BLaER1 (cell line): ENCODE measurements around the gene KDM4B.
"Not testable (repeated sequence)": the region's sequence is repeated elsewhere in the genome, so short reads cannot be mapped to it uniquely, and the experiment has no call there.

Experiments
- H3K27ac ChIP-seq: shearing (Covaris generic); formaldehyde crosslinking; 2 replicates; pipeline ENCODE4 v1.8.1; 2022
- H3K27me3 ChIP-seq: shearing (Covaris generic); formaldehyde crosslinking; 2 replicates; pipeline ENCODE4 v1.8.1; 2022
- H3K36me3 ChIP-seq: shearing (Covaris generic); formaldehyde crosslinking; 2 replicates; pipeline ENCODE4 v1.8.1; 2022
- H3K4me1 ChIP-seq: shearing (Covaris generic); formaldehyde crosslinking; 2 replicates; pipeline ENCODE4 v1.8.1; 2022
- H3K4me2 ChIP-seq: shearing (Covaris generic); formaldehyde crosslinking; 2 replicates; pipeline ENCODE4 v1.8.1; 2022
- H3K4me3 ChIP-seq: shearing (Covaris generic); formaldehyde crosslinking; 2 replicates; pipeline ENCODE4 v1.8.1; 2022
- H3K9ac ChIP-seq: shearing (Covaris generic); formaldehyde crosslinking; 2 replicates; pipeline ENCODE4 v1.8.1; 2022
- H3K9me3 ChIP-seq: shearing (Covaris generic); formaldehyde crosslinking; 2 replicates; pipeline ENCODE4 v1.8.1; 2022
- H4K20me1 ChIP-seq: shearing (Covaris generic); formaldehyde crosslinking; 2 replicates; pipeline ENCODE4 v1.8.1; 2022
- Cebpa-rat ChIP-seq: shearing (Covaris generic); IDR thresholded peaks from 2 replicates; pipeline ENCODE4 v1.8.1; 2022

Gene KDM4B

GRCh38 chr19:4939466-4939865 is 29.4 kb upstream of the KDM4B start:
- peak overlapping the region; percentile 23 for H3K4me2 ChIP-seq
- peaks cover 100% of the 10 kb centered on the region for H3K36me3 ChIP-seq
- H3K27me3 ChIP-seq = no peaks in the 10 kb centered on the region
- peaks cover 46% of the 10 kb centered on the region for H3K4me1 ChIP-seq
- no peak overlapping the region for H3K27ac ChIP-seq
- H3K4me3 ChIP-seq = no peak overlapping the region
- H3K9me3 ChIP-seq = no peaks in the 10 kb centered on the region
- TF ChIP-seq Cebpa-rat = no peak
- H4K20me1 ChIP-seq = peaks cover 100% of the 10 kb centered on the region
- 0 out of 2 replicates have a peak overlapping the region, but pooled peaks have one; percentile 7 for H3K9ac ChIP-seq

- not testable (repeated sequence) for H3K27ac ChIP-seq, H3K4me3 ChIP-seq, H3K4me2 ChIP-seq, H3K9me3 ChIP-seq, H3K9ac ChIP-seq, H3K27me3 ChIP-seq
- Histone ChIP-seq H3K4me1 (peaks cover 29% of the 10 kb centered on the region), H4K20me1 (peaks cover 100% of the 10 kb centered on the region), H3K36me3 (peaks cover 100% of the 10 kb centered on the region)
Observed at GRCh38 chr19:4941638-4942169, 27.2 kb upstream of the KDM4B start.

- H3K27me3 ChIP-seq, H3K4me1 ChIP-seq, H3K27ac ChIP-seq, H3K4me2 ChIP-seq, H3K4me3 ChIP-seq, H3K9me3 ChIP-seq, H3K9ac ChIP-seq: not testable (repeated sequence)
- H4K20me1 ChIP-seq = peaks cover 100% of the 10 kb centered on the region
- H3K36me3 ChIP-seq = peaks cover 100% of the 10 kb centered on the region
Observed at GRCh38 chr19:4950650-4951049, 18.3 kb upstream of the KDM4B start.

- H3K9me3 ChIP-seq = no peaks in the 10 kb centered on the region
- no peak overlapping the region for H3K27ac ChIP-seq
- H3K4me2 ChIP-seq = no peak overlapping the region
- H3K9ac ChIP-seq = no peak overlapping the region
- TF ChIP-seq Cebpa-rat = no peak
- H4K20me1 ChIP-seq = peaks cover 100% of the 10 kb centered on the region
- H3K27me3 ChIP-seq = no peaks in the 10 kb centered on the region
- H3K4me3 ChIP-seq = no peak overlapping the region
- no peaks in the 10 kb centered on the region for H3K4me1 ChIP-seq
- peaks cover 100% of the 10 kb centered on the region for H3K36me3 ChIP-seq
Observed at GRCh38 chr19:4951656-4952055, 17.3 kb upstream of the KDM4B start.

- no peaks in the 10 kb centered on the region for H3K9me3 ChIP-seq
- H3K27ac ChIP-seq = no peak overlapping the region
- H3K27me3 ChIP-seq = no peaks in the 10 kb centered on the region
- no peak overlapping the region for H3K4me2 ChIP-seq
- H3K36me3 ChIP-seq = peaks cover 100% of the 10 kb centered on the region
- no peak overlapping the region for H3K4me3 ChIP-seq
- TF ChIP-seq Cebpa-rat = no peak
- H3K4me1 ChIP-seq = peaks cover 5% of the 10 kb centered on the region
- peaks cover 100% of the 10 kb centered on the region for H4K20me1 ChIP-seq
- no peak overlapping the region for H3K9ac ChIP-seq
Observed at GRCh38 chr19:4952945-4953344, 16.0 kb upstream of the KDM4B start.

- not testable (repeated sequence) for H3K9ac ChIP-seq, H3K27me3 ChIP-seq, H3K4me2 ChIP-seq, H3K4me3 ChIP-seq, H3K9me3 ChIP-seq
- Histone ChIP-seq H3K27ac (peak overlapping the region; percentile 49), H4K20me1 (peaks cover 100% of the 10 kb centered on the region), H3K36me3 (peaks cover 100% of the 10 kb centered on the region), H3K4me1 (peaks cover 20% of the 10 kb centered on the region)
Observed at GRCh38 chr19:4954320-4955149, 14.4 kb upstream of the KDM4B start.

- no peaks in the 10 kb centered on the region for H3K9me3 ChIP-seq
- no peak overlapping the region for H3K4me2 ChIP-seq
- peaks cover 100% of the 10 kb centered on the region for H3K36me3 ChIP-seq
- no peaks in the 10 kb centered on the region for H3K27me3 ChIP-seq
- peaks cover 100% of the 10 kb centered on the region for H4K20me1 ChIP-seq
- no peak overlapping the region for H3K9ac ChIP-seq
- TF ChIP-seq Cebpa-rat = no peak
- H3K4me1 ChIP-seq = peaks cover 28% of the 10 kb centered on the region
- no peak overlapping the region for H3K4me3 ChIP-seq
- no peak overlapping the region; the same call in 1 of the 2 replicates for H3K27ac ChIP-seq
Observed at GRCh38 chr19:4955274-4955673, 13.6 kb upstream of the KDM4B start.

GRCh38 chr19:4957981-4958380 is 10.9 kb upstream of the KDM4B start:
- Histone ChIP-seq H3K4me3 (no peak overlapping the region), H3K9ac (0 out of 2 replicates have a peak overlapping the region, but pooled peaks have one; percentile 29), H3K9me3 (no peaks in the 10 kb centered on the region), H3K36me3 (peaks cover 92% of the 10 kb centered on the region), H3K27ac (peak overlapping the region; percentile 41; the same call in 1 of the 2 replicates), H3K4me1 (peaks cover 28% of the 10 kb centered on the region), H3K4me2 (no peak overlapping the region; the same call in 1 of the 2 replicates), H4K20me1 (peaks cover 89% of the 10 kb centered on the region), H3K27me3 (no peaks in the 10 kb centered on the region)
- no peak for TF ChIP-seq Cebpa-rat

GRCh38 chr19:4962085-4962619 is 6.8 kb upstream of the KDM4B start:
- H4K20me1 ChIP-seq = peaks cover 89% of the 10 kb centered on the region
- H3K4me1 ChIP-seq = peaks cover 55% of the 10 kb centered on the region
- H3K27ac ChIP-seq = no peak overlapping the region
- H3K4me2 ChIP-seq = no peak overlapping the region
- H3K27me3 ChIP-seq = no peaks in the 10 kb centered on the region
- H3K36me3 ChIP-seq = peaks cover 74% of the 10 kb centered on the region
- no peak overlapping the region for H3K4me3 ChIP-seq
- H3K9ac ChIP-seq = no peak overlapping the region
- no peaks in the 10 kb centered on the region for H3K9me3 ChIP-seq
- TF ChIP-seq Cebpa-rat = no peak

- H3K27ac ChIP-seq = no peak overlapping the region
- peaks cover 3% of the 10 kb centered on the region; the same call in 1 of the 2 replicates for H3K27me3 ChIP-seq
- no peak overlapping the region for H3K4me2 ChIP-seq
- H3K4me3 ChIP-seq = no peak overlapping the region
- peaks cover 78% of the 10 kb centered on the region for H4K20me1 ChIP-seq
- TF ChIP-seq Cebpa-rat = no peak
- no peaks in the 10 kb centered on the region for H3K9me3 ChIP-seq
- H3K4me1 ChIP-seq = peaks cover 48% of the 10 kb centered on the region
- H3K9ac ChIP-seq = no peak overlapping the region
- peaks cover 45% of the 10 kb centered on the region for H3K36me3 ChIP-seq
Observed at GRCh38 chr19:4965061-4965460, 3.9 kb upstream of the KDM4B start.
